Parathyroid adenoma (tissue), 2 donors: Measurements from ENCODE around the gene TMCO2.

Experiments used
- H2AFZ ChIP-seq: fragments of 300-600 bp; sonication (generic); one replicate; pipeline ENCODE4 v1.7.0; 2017; ENCODE audit warnings: antibody characterized with exemption, mild to moderate bottlenecking
- H3K27ac ChIP-seq: fragments of 300-600 bp; sonication (generic); one replicate; pipeline ENCODE4 v1.7.0; 2017
- H3K27me3 ChIP-seq: fragments of 300-600 bp; sonication (generic); one replicate; pipeline ENCODE4 v1.7.0; 2017; ENCODE audit warnings: low read length; ENCODE audit not compliant: control insufficient read depth, insufficient read depth
- H3K36me3 ChIP-seq: fragments of 300-600 bp; sonication (generic); one replicate; pipeline ENCODE4 v1.7.0; 2017; ENCODE audit warnings: low read length; ENCODE audit not compliant: control insufficient read depth, insufficient read depth
- H3K4me1 ChIP-seq: fragments of 300-600 bp; sonication (generic); one replicate; pipeline ENCODE4 v1.7.0; 2017; ENCODE audit warnings: control low read depth
- H3K4me2 ChIP-seq: fragments of 300-600 bp; sonication (generic); one replicate; pipeline ENCODE4 v1.7.0; 2017; ENCODE audit warnings: low read length
- H3K4me3 ChIP-seq: fragments of 300-600 bp; sonication (generic); one replicate; pipeline ENCODE4 v1.7.0; 2017; ENCODE audit warnings: low read depth, low read length
- H3K79me2 ChIP-seq: fragments of 300-600 bp; sonication (generic); one replicate; pipeline ENCODE4 v1.7.0; 2017; ENCODE audit warnings: control low read depth
- H3K9ac ChIP-seq: fragments of 300-600 bp; sonication (generic); one replicate; pipeline ENCODE4 v1.7.0; 2017; ENCODE audit warnings: mild to moderate bottlenecking
- H3K9me3 ChIP-seq: fragments of 300-600 bp; sonication (generic); one replicate; pipeline ENCODE4 v1.7.0; 2017; ENCODE audit warnings: low read length; ENCODE audit not compliant: control insufficient read depth
- CTCF ChIP-seq: fragments of 300-600 bp; sonication (generic); IDR thresholded peaks from one replicate; pipeline ENCODE4 v1.7.0; 2017; ENCODE audit warnings: antibody characterized with exemption, mild to moderate bottlenecking
- donor health status: primary hyperparathyroidism.

The TMCO2 gene

GRCh38 chr1:40256401-40257084 lies 8.8 kb downstream of the TMCO2 start:
- H2AFZ ChIP-seq, result peak overlapping the region; percentile 97
- no peak for TF ChIP-seq CTCF
- H3K36me3 ChIP-seq, result no peaks in the 10 kb centered on the region
- peak overlapping the region; percentile 93 for H3K27ac ChIP-seq
- H3K79me2 ChIP-seq, result no peaks in the 10 kb centered on the region
- H3K9ac ChIP-seq, result no peak overlapping the region
- peaks cover 5% of the 10 kb centered on the region for H3K4me1 ChIP-seq
- no peaks in the 10 kb centered on the region for H3K9me3 ChIP-seq
- H3K27me3 ChIP-seq, result no peaks in the 10 kb centered on the region
- H3K4me3 ChIP-seq, result peak overlapping the region; percentile 92
- H3K4me2 ChIP-seq, result peak overlapping the region; percentile 85

- Histone ChIP-seq H3K27me3 (no peaks in the 10 kb centered on the region), H3K4me1 (peaks cover 5% of the 10 kb centered on the region), H3K4me2 (peak overlapping the region; percentile 85), H3K9me3 (no peaks in the 10 kb centered on the region), H3K27ac (peak overlapping the region; percentile 93), H3K9ac (peak overlapping the region; percentile 93), H3K4me3 (peak overlapping the region; percentile 92), H2AFZ (peak overlapping the region; percentile 97), H3K79me2 (no peaks in the 10 kb centered on the region), H3K36me3 (no peaks in the 10 kb centered on the region)
- TF ChIP-seq CTCF, result no peak
Measured at GRCh38 chr1:40257313-40257687, 9.6 kb downstream of the TMCO2 start.

- Histone ChIP-seq H3K79me2 (no peaks in the 10 kb centered on the region), H3K27me3 (no peaks in the 10 kb centered on the region), H2AFZ (peak within 1 kb of the TSS; percentile 97), H3K4me3 (peak within 1 kb of the TSS; percentile 92), H3K4me1 (peaks cover 5% of the 10 kb centered on the region), H3K9me3 (no peaks in the 10 kb centered on the region), H3K36me3 (no peaks in the 10 kb centered on the region), H3K9ac (peak within 1 kb of the TSS; percentile 93), H3K4me2 (peak within 1 kb of the TSS; percentile 90), H3K27ac (peak within 1 kb of the TSS; percentile 93)
- TF ChIP-seq CTCF, result no peak
Measured at GRCh38 chr1:40257688-40258444, 10.1 kb downstream of the TMCO2 start, which contains the start of gene ZMPSTE24. Gene ZMPSTE24, plus strand, starts transcription at chr1:40258236. Its CDS starts 36 bp downstream, at chr1:40258272.

GRCh38 chr1:40258445-40258769 lies 10.7 kb downstream of the TMCO2 start:
- Histone ChIP-seq H3K79me2 (no peaks in the 10 kb centered on the region), H3K27ac (peak overlapping the region; percentile 93), H3K4me3 (peak overlapping the region; percentile 92), H2AFZ (peak overlapping the region; percentile 97), H3K4me1 (peaks cover 5% of the 10 kb centered on the region), H3K9ac (no peak overlapping the region), H3K4me2 (peak overlapping the region; percentile 90), H3K27me3 (no peaks in the 10 kb centered on the region), H3K9me3 (no peaks in the 10 kb centered on the region), H3K36me3 (no peaks in the 10 kb centered on the region)
- TF ChIP-seq CTCF, result no peak
